Testis (tissue), 3 donors: ENCODE measurements around the gene KCNK4. TPM values are rescaled to one million over a fixed set of nuclear protein-coding genes. Genes with fewer than 3 reads are reported as not detected.
A peak's percentile ranks its signal among the peaks of the same experiment; 100 is the strongest.
"Not testable (repeated sequence)": the region's sequence is repeated elsewhere in the genome, so short reads cannot be mapped to it uniquely, and the experiment has no call there.

ENCODE experiments used
- DNase-seq: peaks from one replicate; pipeline ENCODE4 v3.0.0-alpha.2; 2019
- H3K27ac ChIP-seq, 2 donors: fragments of 200-600 bp; sonication (generic); one replicate each; pipeline ENCODE4 v1.5.1; 2019
- H3K27me3 ChIP-seq: fragments of 200-600 bp; sonication (generic); one replicate; pipeline ENCODE4 v1.5.1; 2019
- H3K36me3 ChIP-seq: fragments of 200-600 bp; sonication (generic); one replicate; pipeline ENCODE4 v1.5.1; 2017; ENCODE audit warnings: low read depth; ENCODE audit errors: missing control alignments
- H3K4me1 ChIP-seq: fragments of 200-600 bp; sonication (generic); one replicate; pipeline ENCODE4 v1.5.1; 2019
- H3K4me3 ChIP-seq, 2 donors: fragments of 200-600 bp; sonication (generic); one replicate each; pipeline ENCODE4 v1.5.1; 2017 to 2019
- H3K9me3 ChIP-seq: fragments of 200-600 bp; sonication (generic); one replicate; pipeline ENCODE4 v1.5.1; 2017
- CTCF ChIP-seq, 3 experiments: fragments of 450-650 bp in 2 of 3; fragments of 200-600 bp in 1 of 3; sonication (generic) in 1 of 3; IDR thresholded peaks; one replicate each; pipeline ENCODE4 v1.5.1; 2016 to 2019; ENCODE audit warnings: antibody characterized with exemption in 3 of 3, mild to moderate bottlenecking in 2 of 3, moderate library complexity in 1 of 3
- POLR2A ChIP-seq: fragments of 450-650 bp; IDR thresholded peaks from one replicate; pipeline ENCODE4 v1.6.1; 2017; ENCODE audit warnings: antibody characterized with exemption, mild to moderate bottlenecking, moderate library complexity
- WGBS, 2 donors: methylation state at CpG; one replicate each; pipeline ENCODE4 v1.1.5; 2018; 5-methylcytosine and 5-hydroxymethylcytosine counted together
- intact Hi-C: fragments of 100-400 bp; cut with DNase I; formaldehyde crosslinking; loops from one replicate; pipeline ENCODE4 v1.15.1; 2023; ENCODE audit warnings: low total_unique reads
- polyA plus RNA-seq: library from polyadenylated mRNA; stranded (reverse); fragments of 350-450 nt; fragmentation: Illumina TruSeq; extraction: RNeasy Lipid Tissue Mini Kit (QIAGEN cat#74804); gene quantifications from one replicate; pipeline ENCODE4 v1.2.3, GENCODE V29; 2014; ENCODE audit warnings: low read depth, low replicate concordance; ENCODE audit not compliant: insufficient read depth
- total RNA-seq, 2 donors: library from RNA; depleted of rRNA; stranded (reverse); fragments of >200 nt; gene quantifications; one replicate each; pipeline ENCODE4 v1.2.3, GENCODE V29; 2016

KCNK4 gene
- total and polyA plus RNA-seq, 3 donors from 2014 or later, result 0.24 TPM; not detected in 2

GRCh38 chr11:64320556-64320955, 29.5 kb downstream of the KCNK4 start:
- no peaks in the 10 kb centered on the region for H3K27me3 ChIP-seq
- peak overlapping the region in 1 of 2 donors; percentile 31 for H3K27ac ChIP-seq
- intact Hi-C loops, result no loop called here
- TF ChIP-seq POLR2A, result no peak
- no peak for TF ChIP-seq CTCF (IDR thresholded peaks at IDR 0.05)
- H3K9me3 ChIP-seq, result no peaks in the 10 kb centered on the region
- no peak for DNase-seq
- no peaks in the 10 kb centered on the region for H3K36me3 ChIP-seq
- 92 to 94% methylated on average over 6 to 7 of the region's 7 CpGs for WGBS, 2 donors
- no peak overlapping the region for H3K4me3 ChIP-seq
- peaks cover 9% of the 10 kb centered on the region for H3K4me1 ChIP-seq

- H3K27ac ChIP-seq, result peak overlapping the region in 1 of 2 donors; percentile 31
- no peaks in the 10 kb centered on the region for H3K27me3 ChIP-seq
- WGBS, 2 donors, result 70 to 84% methylated on average over 5 of the region's 5 CpGs
- TF ChIP-seq CTCF (IDR thresholded peaks at IDR 0.05) (no peak), POLR2A (no peak)
- H3K4me3 ChIP-seq, result no peak overlapping the region
- H3K4me1 ChIP-seq, result peaks cover 9% of the 10 kb centered on the region
- intact Hi-C loops, result no loop called here
- no peak for DNase-seq
- H3K9me3 ChIP-seq, result no peaks in the 10 kb centered on the region
- H3K36me3 ChIP-seq, result no peaks in the 10 kb centered on the region
These were observed 29.9 kb downstream of the KCNK4 start for GRCh38 chr11:64321026-64321425.

GRCh38 chr11:64321533-64321932, 30.4 kb downstream of the KCNK4 start:
- peaks cover 9% of the 10 kb centered on the region for H3K4me1 ChIP-seq
- no peak for DNase-seq
- no peaks in the 10 kb centered on the region for H3K27me3 ChIP-seq
- no peak overlapping the region for H3K4me3 ChIP-seq
- no peak for TF ChIP-seq CTCF (IDR thresholded peaks at IDR 0.05)
- no peak for TF ChIP-seq POLR2A
- no peaks in the 10 kb centered on the region for H3K36me3 ChIP-seq
- intact Hi-C loops, result no loop called here
- H3K27ac ChIP-seq, result peak overlapping the region in 1 of 2 donors; percentile 31
- no peaks in the 10 kb centered on the region for H3K9me3 ChIP-seq
- 95% methylated on average over 5 of the region's 5 CpGs for WGBS, 2 donors

- Histone ChIP-seq H3K4me3 (no peak overlapping the region), H3K4me1 (peaks cover 9% of the 10 kb centered on the region), H3K27ac (no peak overlapping the region), H3K9me3 (no peaks in the 10 kb centered on the region), H3K27me3 (no peaks in the 10 kb centered on the region), H3K36me3 (no peaks in the 10 kb centered on the region)
- DNase-seq, result no peak
- WGBS, 2 donors, result 84 to 88% methylated on average over 5 to 7 of the region's 7 CpGs
- intact Hi-C loops, result no loop called here
- TF ChIP-seq CTCF (IDR thresholded peaks at IDR 0.05) (no peak), POLR2A (no peak)
These were observed 31.8 kb downstream of the KCNK4 start for GRCh38 chr11:64322925-64323260.

GRCh38 chr11:64323373-64323772, 32.3 kb downstream of the KCNK4 start:
- intact Hi-C loops, result no loop called here
- Histone ChIP-seq H3K4me3 (no peak overlapping the region), H3K27me3 (no peaks in the 10 kb centered on the region), H3K27ac (no peak overlapping the region), H3K9me3 (no peaks in the 10 kb centered on the region), H3K36me3 (no peaks in the 10 kb centered on the region), H3K4me1 (peaks cover 9% of the 10 kb centered on the region)
- WGBS, 2 donors, result 77 to 84% methylated on average over 2 to 5 of the region's 5 CpGs
- no peak for DNase-seq
- no peak for TF ChIP-seq POLR2A
- TF ChIP-seq CTCF (IDR thresholded peaks at IDR 0.05), result no peak

- 85 to 100% methylated on average over 2 to 4 of the region's 4 CpGs for WGBS, 2 donors
- H3K4me1 ChIP-seq, DNase-seq, H3K27ac ChIP-seq, H3K9me3 ChIP-seq, H3K27me3 ChIP-seq, H3K36me3 ChIP-seq, H3K4me3 ChIP-seq, intact Hi-C loops: not testable (repeated sequence)
These were observed 32.9 kb downstream of the KCNK4 start for GRCh38 chr11:64323984-64324383.
